HEK293 (cell line): ENCODE measurements around the gene KRT7.

Source experiments
- KLF9 ChIP-seq: fragments of 450-650 bp; formaldehyde crosslinking; IDR thresholded peaks from 2 replicates; pipeline ENCODE4 v1.5.1; 2016; ENCODE audit warnings: missing biosample characterization, missing genetic modification characterization, low read depth
- MEIS1 ChIP-seq: sonication (generic); formaldehyde crosslinking; IDR thresholded peaks from 2 replicates; pipeline ENCODE4 v1.8.1; 2022; ENCODE audit warnings: missing genetic modification reagents, mild to moderate bottlenecking, borderline replicate concordance
- OSR2 ChIP-seq: fragments of 450-650 bp; formaldehyde crosslinking; IDR thresholded peaks from 2 replicates; pipeline ENCODE4 v1.5.1; 2016; ENCODE audit warnings: missing biosample characterization, missing genetic modification characterization
- PATZ1 ChIP-seq: fragments of 450-650 bp; formaldehyde crosslinking; IDR thresholded peaks from 2 replicates; pipeline ENCODE4 v1.5.1; 2016; ENCODE audit warnings: missing biosample characterization, missing genetic modification characterization
- PRDM6 ChIP-seq: fragments of 450-650 bp; formaldehyde crosslinking; IDR thresholded peaks from 2 replicates; pipeline ENCODE4 v1.5.1; 2017; ENCODE audit warnings: missing biosample characterization, missing genetic modification characterization
- RBAK ChIP-seq: fragments of 450-650 bp; formaldehyde crosslinking; IDR thresholded peaks from 2 replicates; pipeline ENCODE4 v1.5.1; 2016; ENCODE audit warnings: missing biosample characterization, missing genetic modification characterization
- WT1 ChIP-seq: fragments of 450-650 bp; formaldehyde crosslinking; IDR thresholded peaks from 2 replicates; pipeline ENCODE4 v1.5.1; 2016; ENCODE audit warnings: missing biosample characterization, missing genetic modification characterization
- ZBTB17 ChIP-seq: fragments of 450-650 bp; formaldehyde crosslinking; IDR thresholded peaks from 2 replicates; pipeline ENCODE4 v1.5.1; 2016; ENCODE audit warnings: missing biosample characterization, missing genetic modification characterization
- ZBTB8A ChIP-seq: fragments of 450-650 bp; formaldehyde crosslinking; IDR thresholded peaks from 2 replicates; pipeline ENCODE4 v1.5.1; 2016; ENCODE audit warnings: missing biosample characterization, missing genetic modification characterization
- ZFP41 ChIP-seq: fragments of 450-650 bp; formaldehyde crosslinking; IDR thresholded peaks from 2 replicates; pipeline ENCODE4 v1.5.1; 2016; ENCODE audit warnings: missing biosample characterization, missing genetic modification characterization, borderline replicate concordance
- ZNF223 ChIP-seq: fragments of 450-650 bp; formaldehyde crosslinking; IDR thresholded peaks from 2 replicates; pipeline ENCODE4 v1.5.1; 2016; ENCODE audit warnings: missing biosample characterization, missing genetic modification characterization
- ZNF335 ChIP-seq: fragments of 450-650 bp; formaldehyde crosslinking; conservative IDR thresholded peaks from 2 replicates; pipeline ENCODE4 v1.5.1; 2016; ENCODE audit warnings: missing biosample characterization, missing genetic modification characterization
- ZNF341 ChIP-seq: fragments of 450-650 bp; formaldehyde crosslinking; IDR thresholded peaks from 2 replicates; pipeline ENCODE4; 2016; ENCODE audit warnings: low read depth, missing biosample characterization, missing genetic modification characterization
- ZNF37A ChIP-seq: fragments of 450-650 bp; IDR thresholded peaks from 2 replicates; pipeline ENCODE4 v1.5.1; 2018; ENCODE audit warnings: missing biosample characterization, missing genetic modification characterization
- ZNF433 ChIP-seq: fragments of 450-650 bp; formaldehyde crosslinking; IDR thresholded peaks from 2 replicates; pipeline ENCODE4 v1.5.1; 2016; ENCODE audit warnings: missing biosample characterization, missing genetic modification characterization, low read depth
- ZNF48 ChIP-seq: fragments of 450-650 bp; formaldehyde crosslinking; IDR thresholded peaks from 2 replicates; pipeline ENCODE4 v1.5.1; 2016; ENCODE audit warnings: missing biosample characterization, missing genetic modification characterization
- ZNF530 ChIP-seq: fragments of 450-650 bp; formaldehyde crosslinking; IDR thresholded peaks from 2 replicates; pipeline ENCODE4 v1.5.1; 2016; ENCODE audit warnings: low read depth, missing biosample characterization, missing genetic modification characterization
- ZNF548 ChIP-seq: fragments of 450-650 bp; formaldehyde crosslinking; IDR thresholded peaks from 2 replicates; pipeline ENCODE4 v1.5.1; 2016; ENCODE audit warnings: missing biosample characterization, missing genetic modification characterization
- ZNF621 ChIP-seq: fragments of 450-650 bp; formaldehyde crosslinking; IDR thresholded peaks from 2 replicates; pipeline ENCODE4 v1.5.1; 2017; ENCODE audit warnings: missing biosample characterization, missing genetic modification characterization
- ZNF654 ChIP-seq: fragments of 450-650 bp; formaldehyde crosslinking; IDR thresholded peaks from 2 replicates; pipeline ENCODE4 v1.5.1; 2016; ENCODE audit warnings: low read depth, missing biosample characterization, missing genetic modification characterization
- ZNF660 ChIP-seq: fragments of 450-650 bp; IDR thresholded peaks from 2 replicates; pipeline ENCODE4 v1.5.1; 2018; ENCODE audit warnings: missing biosample characterization, mild to moderate bottlenecking, missing genetic modification characterization
- ZNF747 ChIP-seq: fragments of 450-650 bp; formaldehyde crosslinking; IDR thresholded peaks from 2 replicates; pipeline ENCODE4 v1.5.1; 2016; ENCODE audit warnings: missing biosample characterization, missing genetic modification characterization
- ZNF776 ChIP-seq: fragments of 450-650 bp; formaldehyde crosslinking; IDR thresholded peaks from 2 replicates; pipeline ENCODE4 v1.5.0; 2017; ENCODE audit warnings: missing biosample characterization, missing genetic modification characterization, borderline replicate concordance
- ZNF843 ChIP-seq: fragments of 450-650 bp; formaldehyde crosslinking; IDR thresholded peaks from 2 replicates; pipeline ENCODE4 v1.5.1; 2016; ENCODE audit warnings: missing biosample characterization, missing genetic modification characterization
- ZSCAN18 ChIP-seq: fragments of 450-650 bp; formaldehyde crosslinking; IDR thresholded peaks from 2 replicates; pipeline ENCODE4 v1.5.1; 2016; ENCODE audit warnings: missing biosample characterization, missing genetic modification characterization
- ZSCAN23 ChIP-seq: fragments of 450-650 bp; formaldehyde crosslinking; IDR thresholded peaks from 2 replicates; pipeline ENCODE4 v1.5.1; 2016; ENCODE audit warnings: missing biosample characterization, missing genetic modification characterization
- TF ChIP-seq, protein P1 (sequence below): fragments of 450-650 bp; formaldehyde crosslinking; IDR thresholded peaks from 2 replicates; pipeline ENCODE4 v1.5.1; 2016; ENCODE audit warnings: missing biosample characterization, missing genetic modification characterization
- TF ChIP-seq, protein P2 (sequence below): fragments of 450-650 bp; IDR thresholded peaks from 2 replicates; pipeline ENCODE4 v1.5.1; 2018; ENCODE audit warnings: missing biosample characterization, missing genetic modification characterization
- TF ChIP-seq, protein P3 (sequence below): fragments of 450-650 bp; formaldehyde crosslinking; conservative IDR thresholded peaks from 2 replicates; pipeline ENCODE4 v1.5.1; 2016; ENCODE audit warnings: low read depth, missing biosample characterization, missing genetic modification characterization

KRT7 gene

DNA sequence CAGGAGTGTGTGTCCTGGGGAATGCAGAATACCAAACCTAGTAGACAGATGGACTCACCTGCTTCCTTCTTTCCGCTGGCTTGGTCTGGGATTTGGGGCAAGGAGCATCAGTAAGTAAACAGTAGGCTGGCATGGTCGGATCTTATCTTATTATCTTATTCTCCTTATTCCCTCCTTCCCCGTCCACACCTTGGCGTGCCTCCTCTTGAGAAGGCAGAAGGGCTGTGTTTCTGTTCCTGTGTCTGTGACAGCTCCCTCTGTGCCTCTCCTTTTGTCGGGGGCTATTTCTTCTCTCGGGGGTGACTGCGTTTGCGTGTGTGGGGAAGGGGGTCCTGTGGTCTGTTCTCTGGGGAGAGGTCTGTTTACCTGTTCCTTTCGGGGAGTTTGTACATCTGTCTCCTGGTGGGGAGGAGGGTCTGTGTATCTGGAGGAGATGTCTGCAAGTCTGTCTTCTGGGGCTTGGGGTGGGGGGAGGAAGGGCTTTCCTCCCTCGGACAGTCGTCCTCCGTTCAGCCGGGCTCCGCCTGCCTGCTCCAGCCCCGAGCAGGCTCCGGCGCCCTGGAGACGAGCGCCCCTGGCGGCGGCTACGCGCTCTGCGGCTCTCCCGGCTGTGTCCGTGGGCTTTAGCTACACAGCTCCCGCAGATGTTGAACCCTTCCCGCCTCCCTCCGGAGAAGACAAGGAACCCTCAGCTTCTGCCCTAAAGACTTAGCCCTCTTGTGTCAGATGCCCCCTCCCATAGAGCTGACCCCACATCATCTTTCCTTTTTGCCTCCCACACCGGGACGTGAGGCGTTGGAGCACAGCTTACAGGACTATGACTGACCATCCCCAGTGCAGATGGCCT is 45.8 kb downstream of the KRT7 start (continued):
- no peak for TF ChIP-seq ZSCAN18 (tag by site-specific recombination)
- TF ChIP-seq, protein P1, sequence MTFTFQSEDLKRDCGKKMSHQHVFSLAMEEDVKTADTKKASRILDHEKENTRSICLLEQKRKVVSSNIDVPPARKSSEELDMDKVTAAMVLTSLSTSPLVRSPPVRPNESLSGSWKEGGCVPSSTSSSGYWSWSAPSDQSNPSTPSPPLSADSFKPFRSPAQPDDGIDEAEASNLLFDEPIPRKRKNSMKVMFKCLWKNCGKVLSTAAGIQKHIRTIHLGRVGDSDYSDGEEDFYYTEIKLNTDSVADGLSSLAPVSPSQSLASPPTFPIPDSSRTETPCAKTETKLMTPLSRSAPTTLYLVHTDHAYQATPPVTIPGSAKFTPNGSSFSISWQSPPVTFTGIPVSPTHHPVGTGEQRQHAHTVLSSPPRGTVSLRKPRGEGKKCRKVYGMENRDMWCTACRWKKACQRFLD (tag by site-specific recombination) = no peak
- TF ChIP-seq ZNF548 (tag by site-specific recombination) = no peak
- TF ChIP-seq ZBTB17 = 0 out of 2 replicates have a peak, but pooled peaks have one; percentile 37
- TF ChIP-seq ZNF776 = no peak
- TF ChIP-seq PRDM6 (tag by site-specific recombination) = no peak
- peak; percentile 78 for TF ChIP-seq ZNF341
- no peak for TF ChIP-seq MEIS1 (CRISPR knock-in tag)
- no peak; the same call in 1 of the 2 replicates for TF ChIP-seq ZNF660 (tag by site-specific recombination)
- TF ChIP-seq ZFP41 (tag by site-specific recombination) = no peak
- no peak for TF ChIP-seq ZNF530 (tag by site-specific recombination)
- no peak for TF ChIP-seq ZNF433 (tag by site-specific recombination)
- no peak for TF ChIP-seq OSR2
- TF ChIP-seq ZNF223 = no peak
- no peak for TF ChIP-seq ZNF621 (tag by site-specific recombination)
- no peak for TF ChIP-seq ZNF747 (tag by site-specific recombination)
- TF ChIP-seq, protein P2, sequence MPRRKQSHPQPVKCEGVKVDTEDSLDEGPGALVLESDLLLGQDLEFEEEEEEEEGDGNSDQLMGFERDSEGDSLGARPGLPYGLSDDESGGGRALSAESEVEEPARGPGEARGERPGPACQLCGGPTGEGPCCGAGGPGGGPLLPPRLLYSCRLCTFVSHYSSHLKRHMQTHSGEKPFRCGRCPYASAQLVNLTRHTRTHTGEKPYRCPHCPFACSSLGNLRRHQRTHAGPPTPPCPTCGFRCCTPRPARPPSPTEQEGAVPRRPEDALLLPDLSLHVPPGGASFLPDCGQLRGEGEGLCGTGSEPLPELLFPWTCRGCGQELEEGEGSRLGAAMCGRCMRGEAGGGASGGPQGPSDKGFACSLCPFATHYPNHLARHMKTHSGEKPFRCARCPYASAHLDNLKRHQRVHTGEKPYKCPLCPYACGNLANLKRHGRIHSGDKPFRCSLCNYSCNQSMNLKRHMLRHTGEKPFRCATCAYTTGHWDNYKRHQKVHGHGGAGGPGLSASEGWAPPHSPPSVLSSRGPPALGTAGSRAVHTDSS (tag by site-specific recombination) = peak; percentile 36; the same call in 1 of the 2 replicates
- peak; percentile 53 for TF ChIP-seq ZBTB8A
- no peak for TF ChIP-seq ZNF48
- TF ChIP-seq PATZ1 = peak; percentile 56
- TF ChIP-seq KLF9 = no peak
- TF ChIP-seq WT1 = no peak
- TF ChIP-seq ZSCAN23 (tag by site-specific recombination) = no peak
- no peak for TF ChIP-seq ZNF654 (tag by site-specific recombination)
- no peak for TF ChIP-seq ZNF37A (tag by site-specific recombination)
- no peak for TF ChIP-seq RBAK (tag by site-specific recombination)
- peak; percentile 16; the same call in 1 of the 2 replicates for TF ChIP-seq ZNF843 (tag by site-specific recombination)
- TF ChIP-seq, protein P3, sequence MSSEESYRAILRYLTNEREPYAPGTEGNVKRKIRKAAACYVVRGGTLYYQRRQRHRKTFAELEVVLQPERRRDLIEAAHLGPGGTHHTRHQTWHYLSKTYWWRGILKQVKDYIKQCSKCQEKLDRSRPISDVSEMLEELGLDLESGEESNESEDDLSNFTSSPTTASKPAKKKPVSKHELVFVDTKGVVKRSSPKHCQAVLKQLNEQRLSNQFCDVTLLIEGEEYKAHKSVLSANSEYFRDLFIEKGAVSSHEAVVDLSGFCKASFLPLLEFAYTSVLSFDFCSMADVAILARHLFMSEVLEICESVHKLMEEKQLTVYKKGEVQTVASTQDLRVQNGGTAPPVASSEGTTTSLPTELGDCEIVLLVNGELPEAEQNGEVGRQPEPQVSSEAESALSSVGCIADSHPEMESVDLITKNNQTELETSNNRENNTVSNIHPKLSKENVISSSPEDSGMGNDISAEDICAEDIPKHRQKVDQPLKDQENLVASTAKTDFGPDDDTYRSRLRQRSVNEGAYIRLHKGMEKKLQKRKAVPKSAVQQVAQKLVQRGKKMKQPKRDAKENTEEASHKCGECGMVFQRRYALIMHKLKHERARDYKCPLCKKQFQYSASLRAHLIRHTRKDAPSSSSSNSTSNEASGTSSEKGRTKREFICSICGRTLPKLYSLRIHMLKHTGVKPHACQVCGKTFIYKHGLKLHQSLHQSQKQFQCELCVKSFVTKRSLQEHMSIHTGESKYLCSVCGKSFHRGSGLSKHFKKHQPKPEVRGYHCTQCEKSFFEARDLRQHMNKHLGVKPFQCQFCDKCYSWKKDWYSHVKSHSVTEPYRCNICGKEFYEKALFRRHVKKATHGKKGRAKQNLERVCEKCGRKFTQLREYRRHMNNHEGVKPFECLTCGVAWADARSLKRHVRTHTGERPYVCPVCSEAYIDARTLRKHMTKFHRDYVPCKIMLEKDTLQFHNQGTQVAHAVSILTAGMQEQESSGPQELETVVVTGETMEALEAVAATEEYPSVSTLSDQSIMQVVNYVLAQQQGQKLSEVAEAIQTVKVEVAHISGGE (tag by site-specific recombination) = no peak
- TF ChIP-seq ZNF335 = peak; percentile 29; the same call in 1 of the 2 replicates
